Peyer's patch (tissue), 4 donors: ENCODE measurements around the gene CD82. TPM values are rescaled to one million over a fixed set of nuclear protein-coding genes. Genes with fewer than 3 reads are reported as not detected.

Experiments used
- DNase-seq, 3 donors: peaks; one replicate each; pipeline ENCODE4 v3.0.0-alpha.2; 2017 to 2019
- H3K27ac ChIP-seq, 4 donors: fragments of 200-600 bp; sonication (generic); one replicate each; pipeline ENCODE4 v1.5.1; 2016 to 2019
- H3K27me3 ChIP-seq, 2 donors: fragments of 200-600 bp; sonication (generic); one replicate each; pipeline ENCODE4 v1.5.1; 2019
- H3K36me3 ChIP-seq, 3 donors: fragments of 200-600 bp; sonication (generic); one replicate each; pipeline ENCODE4 v1.5.1; 2016 to 2019
- H3K4me1 ChIP-seq, 4 donors: fragments of 200-600 bp; sonication (generic); one replicate each; pipeline ENCODE4 v1.5.1; 2016 to 2019
- H3K4me3 ChIP-seq, 4 donors: fragments of 200-600 bp; sonication (generic); 1 replicate in 3 of 4; 2 replicates in 1 of 4; pipeline ENCODE4 v1.5.1; 2016 to 2019; ENCODE audit warnings: mild to moderate bottlenecking in 1 of 4
- H3K9me3 ChIP-seq, 4 donors: fragments of 200-600 bp; sonication (generic); one replicate each; pipeline ENCODE4 v1.5.1; 2016 to 2019; ENCODE audit warnings: mild to moderate bottlenecking in 1 of 4
- POLR2A ChIP-seq, 2 donors: fragments of 450-650 bp; IDR thresholded peaks; one replicate each; pipeline ENCODE4 v1.5.1; 2017; ENCODE audit warnings: antibody characterized with exemption in 2 of 2, mild to moderate bottlenecking in 2 of 2, moderate library complexity in 2 of 2
- total RNA-seq, 4 donors: library from RNA; depleted of rRNA; stranded (reverse); fragments of >200 nt; gene quantifications; one replicate each; pipeline ENCODE4 v1.1.0, GENCODE V29; 2016
- TF ChIP-seq, protein P1 (sequence below), 6 experiments: fragments of 450-650 bp in 4 of 6; fragments of 200-600 bp in 2 of 6; sonication (generic) in 1 of 6; IDR thresholded peaks; one replicate each; pipeline ENCODE4 v1.5.1; 2017 to 2019; ENCODE audit warnings: antibody characterized with exemption in 6 of 6, mild to moderate bottlenecking in 3 of 6, moderate library complexity in 1 of 6

The CD82 gene, protein sequence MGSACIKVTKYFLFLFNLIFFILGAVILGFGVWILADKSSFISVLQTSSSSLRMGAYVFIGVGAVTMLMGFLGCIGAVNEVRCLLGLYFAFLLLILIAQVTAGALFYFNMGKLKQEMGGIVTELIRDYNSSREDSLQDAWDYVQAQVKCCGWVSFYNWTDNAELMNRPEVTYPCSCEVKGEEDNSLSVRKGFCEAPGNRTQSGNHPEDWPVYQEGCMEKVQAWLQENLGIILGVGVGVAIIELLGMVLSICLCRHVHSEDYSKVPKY
- total RNA-seq = 100 to 1,000 TPM in 1 of 4 donors, 10 to 100 TPM in 3; 40.4 to 140 (median 78.4) TPM

DNA sequence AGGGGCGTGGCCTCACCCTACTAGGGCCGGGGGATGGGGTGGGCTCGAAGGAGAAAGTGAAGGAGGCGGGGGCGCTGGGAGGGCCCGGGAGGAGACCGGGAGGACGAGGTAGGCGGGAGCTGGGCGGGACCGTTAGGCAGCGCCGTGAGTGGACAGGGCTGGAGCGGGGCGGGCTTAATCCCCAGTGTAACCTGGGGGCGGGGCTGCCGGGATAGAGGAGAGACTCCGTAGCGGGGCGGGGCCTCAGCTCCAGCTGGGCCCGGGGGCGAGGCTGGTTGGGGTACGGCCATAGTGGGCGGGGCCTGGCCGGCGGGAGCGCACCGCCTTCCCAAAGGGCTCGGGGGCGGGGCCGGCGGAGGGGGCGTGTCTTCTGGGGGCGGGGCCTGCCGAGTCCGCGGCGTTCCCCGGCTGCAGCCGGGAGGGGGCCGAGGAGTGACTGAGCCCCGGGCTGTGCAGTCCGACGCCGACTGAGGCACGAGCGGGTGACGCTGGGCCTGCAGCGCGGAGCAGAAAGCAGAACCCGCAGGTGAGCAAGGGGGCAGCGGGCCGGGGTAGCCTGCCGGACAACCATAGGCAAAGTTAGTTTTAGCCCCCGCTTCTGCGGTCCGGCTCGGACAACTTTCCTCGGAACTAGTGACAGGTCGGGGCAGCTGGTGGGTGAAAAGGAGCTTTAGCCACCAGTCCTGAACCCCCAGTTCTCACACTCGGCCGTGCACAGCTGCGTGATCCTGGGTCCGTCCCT is at the start of gene CD82:
Gene CD82 (plus strand): TSS at position 453 of the 742 bp plus-strand sequence. CDS start 29,000 bp downstream, outside the sequence.
- H3K36me3 ChIP-seq = no peaks in the 10 kb centered on the region
- H3K9me3 ChIP-seq = no peaks in the 10 kb centered on the region
- peak; percentile 100 for DNase-seq
- peak within 1 kb of the TSS; percentile 50 to 76 (median 70) for H3K4me3 ChIP-seq
- H3K27me3 ChIP-seq = no peaks in the 10 kb centered on the region
- H3K27ac ChIP-seq = peak within 1 kb of the TSS; percentile 83 to 98 (median 94)
- TF ChIP-seq, protein P1, sequence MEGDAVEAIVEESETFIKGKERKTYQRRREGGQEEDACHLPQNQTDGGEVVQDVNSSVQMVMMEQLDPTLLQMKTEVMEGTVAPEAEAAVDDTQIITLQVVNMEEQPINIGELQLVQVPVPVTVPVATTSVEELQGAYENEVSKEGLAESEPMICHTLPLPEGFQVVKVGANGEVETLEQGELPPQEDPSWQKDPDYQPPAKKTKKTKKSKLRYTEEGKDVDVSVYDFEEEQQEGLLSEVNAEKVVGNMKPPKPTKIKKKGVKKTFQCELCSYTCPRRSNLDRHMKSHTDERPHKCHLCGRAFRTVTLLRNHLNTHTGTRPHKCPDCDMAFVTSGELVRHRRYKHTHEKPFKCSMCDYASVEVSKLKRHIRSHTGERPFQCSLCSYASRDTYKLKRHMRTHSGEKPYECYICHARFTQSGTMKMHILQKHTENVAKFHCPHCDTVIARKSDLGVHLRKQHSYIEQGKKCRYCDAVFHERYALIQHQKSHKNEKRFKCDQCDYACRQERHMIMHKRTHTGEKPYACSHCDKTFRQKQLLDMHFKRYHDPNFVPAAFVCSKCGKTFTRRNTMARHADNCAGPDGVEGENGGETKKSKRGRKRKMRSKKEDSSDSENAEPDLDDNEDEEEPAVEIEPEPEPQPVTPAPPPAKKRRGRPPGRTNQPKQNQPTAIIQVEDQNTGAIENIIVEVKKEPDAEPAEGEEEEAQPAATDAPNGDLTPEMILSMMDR (IDR thresholded peaks at IDR 0.05) = peak in 5 of 6 experiments; percentile 33 to 55 (median 46)
- TF ChIP-seq POLR2A (IDR thresholded peaks at IDR 0.05) = peak; percentile 90 to 92
- peaks cover 0 to 54% (median 37%) of the 10 kb centered on the region in 4 donors for H3K4me1 ChIP-seq

DNA sequence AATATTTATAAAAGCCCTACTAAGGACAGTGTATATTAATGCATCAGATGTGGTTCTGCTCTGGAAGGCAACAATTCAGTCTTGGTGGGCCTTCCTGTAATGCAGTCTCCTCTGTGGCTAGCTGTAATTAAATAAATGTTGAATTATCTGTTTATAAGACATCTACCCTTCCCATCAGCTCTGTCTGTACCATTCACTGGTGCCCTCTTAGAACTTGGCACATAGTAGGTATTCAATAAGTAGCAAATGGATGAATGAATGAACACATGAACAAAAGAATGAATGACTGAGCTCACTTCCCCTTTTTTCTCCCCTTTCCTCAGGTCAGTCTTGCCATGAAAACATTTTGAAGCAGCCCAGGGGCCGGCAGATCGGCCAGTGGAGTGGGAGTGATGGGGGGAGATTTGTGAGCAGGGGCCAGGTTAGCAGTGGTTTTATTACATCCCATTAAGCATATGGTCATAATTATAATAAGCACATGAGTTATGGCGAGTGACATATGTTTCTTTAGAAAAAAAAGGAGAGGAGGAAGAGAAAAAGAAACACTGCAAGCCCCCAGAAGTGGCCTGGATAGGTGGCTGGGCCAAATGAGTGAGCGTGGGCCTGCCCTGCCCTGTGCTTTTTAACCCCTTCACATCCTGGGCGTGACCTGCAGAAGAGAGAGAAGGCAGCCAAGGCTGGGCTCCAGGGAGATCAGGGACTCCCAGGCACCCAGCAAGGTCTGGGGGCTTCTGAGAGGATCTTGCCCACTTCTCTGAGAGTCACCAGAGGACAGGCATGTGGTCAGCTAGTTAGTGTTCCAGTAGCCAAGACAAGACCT is 48.6 kb upstream of the CD82 start:
- Histone ChIP-seq H3K4me1 (no peaks in the 10 kb centered on the region), H3K36me3 (no peaks in the 10 kb centered on the region), H3K27me3 (no peaks in the 10 kb centered on the region), H3K27ac (no peak overlapping the region), H3K9me3 (no peaks in the 10 kb centered on the region), H3K4me3 (no peak overlapping the region)
- no peak for DNase-seq
- TF ChIP-seq, protein P1 (IDR thresholded peaks at IDR 0.05) = no peak
- TF ChIP-seq POLR2A (IDR thresholded peaks at IDR 0.05) = no peak

DNA sequence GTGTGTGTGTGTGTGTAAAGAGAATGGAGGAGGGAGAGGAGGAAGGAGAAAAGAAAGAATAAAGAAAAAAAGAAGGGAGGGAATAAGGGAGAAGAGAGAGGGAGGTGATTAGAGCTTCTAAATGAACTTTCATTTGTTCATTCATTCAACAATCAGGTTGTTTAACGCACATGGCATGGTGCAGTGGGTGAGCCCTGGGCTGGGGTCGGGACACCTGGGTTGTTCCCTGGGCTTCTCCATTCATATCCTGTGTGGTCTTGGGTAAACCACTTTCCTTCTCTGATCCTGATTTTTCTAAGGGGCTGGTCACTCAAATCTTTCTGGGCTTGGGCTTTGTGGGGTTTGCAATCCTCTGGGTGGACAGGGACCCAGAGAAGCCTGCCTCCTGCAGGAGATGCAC is 47.9 kb upstream of the CD82 start:
- Histone ChIP-seq H3K4me1 (no peaks in the 10 kb centered on the region), H3K27me3 (no peaks in the 10 kb centered on the region), H3K36me3 (no peaks in the 10 kb centered on the region), H3K27ac (no peak overlapping the region), H3K4me3 (no peak overlapping the region), H3K9me3 (no peaks in the 10 kb centered on the region)
- no peak for DNase-seq
- no peak for TF ChIP-seq POLR2A (IDR thresholded peaks at IDR 0.05)
- TF ChIP-seq, protein P1 (IDR thresholded peaks at IDR 0.05) = no peak

DNA sequence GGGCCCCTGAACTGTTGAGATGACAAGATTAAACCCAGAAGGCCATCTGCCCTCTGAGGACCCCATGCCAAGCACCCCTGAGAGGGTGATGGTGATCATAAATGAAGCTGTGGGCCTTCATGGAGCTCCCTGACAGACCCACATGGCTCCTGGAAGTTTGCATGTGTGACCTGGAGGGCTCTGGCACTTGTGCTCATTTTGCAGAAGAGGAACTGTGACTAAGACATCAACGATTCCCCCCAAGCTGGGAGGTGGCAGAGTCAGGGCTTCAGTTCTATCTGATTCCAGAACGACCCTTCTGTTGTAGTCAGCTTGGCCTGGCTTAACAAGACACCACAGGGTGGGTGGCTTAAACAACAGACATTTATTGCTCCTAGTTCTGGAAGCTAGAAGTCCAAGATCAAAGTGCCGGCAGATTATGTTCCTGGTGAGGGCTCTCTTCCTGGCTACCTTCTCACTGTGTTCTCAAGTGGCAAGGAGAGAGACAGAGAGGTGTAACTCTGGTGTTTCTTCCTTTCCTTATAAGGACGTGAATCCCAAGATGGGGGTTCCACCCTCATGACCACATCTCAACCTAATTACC is 46.4 kb upstream of the CD82 start:
- H3K36me3 ChIP-seq = no peaks in the 10 kb centered on the region
- H3K9me3 ChIP-seq = no peaks in the 10 kb centered on the region
- no peak for DNase-seq
- H3K4me1 ChIP-seq = no peaks in the 10 kb centered on the region
- no peak overlapping the region for H3K4me3 ChIP-seq
- TF ChIP-seq, protein P1 (IDR thresholded peaks at IDR 0.05) = no peak
- no peak for TF ChIP-seq POLR2A (IDR thresholded peaks at IDR 0.05)
- no peak overlapping the region for H3K27ac ChIP-seq
- no peaks in the 10 kb centered on the region for H3K27me3 ChIP-seq
